Endothelial cell of umbilical vein (primary cell): ENCODE measurements around the gene MNT. TPM values are rescaled to one million over a fixed set of nuclear protein-coding genes. Genes with fewer than 3 reads are reported as not detected.

Experiments used
- BruUV-seq: library from RNA; stranded (reverse); fragments of 400-500 nt; replicated peaks from 2 replicates; lab custom pipeline; 2021; lab: Mats Ljungman, UMichigan
- CTCF ChIA-PET: fragments of 300-600, 350-600 bp; sonication (Branson Sonifier 250); formaldehyde crosslinking; loops from one replicate; lab custom pipeline; 2021; ENCODE audit warnings: antibody characterized with exemption, inconsistent platforms; lab: Charles Lee
- POLR2A ChIA-PET: fragments of 300-600, 350-600 bp; sonication (Branson Sonifier 250); formaldehyde crosslinking; loops from one replicate; lab custom pipeline; 2021; ENCODE audit warnings: antibody characterized with exemption, inconsistent platforms; lab: Charles Lee
- DNase-seq: peaks from one replicate; pipeline ENCODE4 v3.0.0-alpha.2; 2011; ENCODE audit warnings: low read depth, low spot score
- FAIRE-seq: peaks from 2 replicates; lab custom pipeline; 2011; peaks lifted over from hg19 to GRCh38; lab: Jason Lieb, UNC
- H2AFZ ChIP-seq: 2 replicates; pipeline ENCODE4 v1.6.0; 2012; ENCODE audit warnings: low read depth, low read length, control low read depth, inconsistent platforms
- H3K27ac ChIP-seq: 2 replicates; pipeline ENCODE4 v1.5.1; 2011; ENCODE audit warnings: low read depth, mild to moderate bottlenecking, control low read depth, low read length, moderate library complexity; ENCODE audit not compliant: insufficient read depth
- H3K27me3 ChIP-seq, 2 experiments: 2 replicates each; pipeline versions ENCODE4 v1.6.0 to v1.6.1; 2011; ENCODE audit warnings: low read length in 2 of 2, mixed read lengths in 1 of 2; ENCODE audit not compliant: control insufficient read depth in 2 of 2, insufficient read depth in 2 of 2
- H3K36me3 ChIP-seq, 2 experiments: 2 replicates in 1 of 2; 3 replicates in 1 of 2; pipeline ENCODE4 v1.5.1; 2011; ENCODE audit warnings: low read length in 2 of 2, mild to moderate bottlenecking in 1 of 2, moderate library complexity in 1 of 2; ENCODE audit not compliant: control insufficient read depth in 2 of 2, insufficient read depth in 2 of 2; ENCODE audit errors: extremely low read depth in 1 of 2
- H3K4me1 ChIP-seq: 3 replicates; pipeline ENCODE4 v1.5.1; 2011; ENCODE audit warnings: mild to moderate bottlenecking, low read length; ENCODE audit not compliant: control insufficient read depth, insufficient read depth; ENCODE audit errors: extremely low read depth
- H3K4me2 ChIP-seq: 2 replicates; pipeline ENCODE4 v1.6.1; 2011; ENCODE audit warnings: low read length, control low read depth, mixed read lengths; ENCODE audit not compliant: insufficient read depth
- H3K4me3 ChIP-seq, 3 experiments: fragments of 200-600 bp in 1 of 3; sonication (generic), shearing (Covaris generic) in 1 of 3; replicated peaks in 1 of 3; 2 replicates each; pipeline ENCODE4 v1.5.1; 2011 to 2016; ENCODE audit warnings: control low read depth in 3 of 3, low read length in 3 of 3, mild to moderate bottlenecking in 2 of 3, inconsistent platforms in 1 of 3, low read depth in 1 of 3, moderate library complexity in 1 of 3; ENCODE audit not compliant: insufficient read depth in 1 of 3
- H3K79me2 ChIP-seq: 2 replicates; pipeline ENCODE4 v1.6.0; 2012; ENCODE audit warnings: low read length, inconsistent platforms; ENCODE audit not compliant: control insufficient read depth, insufficient read depth
- H3K9ac ChIP-seq: replicated peaks from 2 replicates; pipeline ENCODE3; 2011; ENCODE audit warnings: low read length, control low read depth; ENCODE audit not compliant: insufficient read depth; ENCODE audit errors: extremely low read depth
- H3K9me1 ChIP-seq: replicated peaks from 3 replicates; pipeline ENCODE4 v1.6.0; 2011; ENCODE audit warnings: mild to moderate bottlenecking, low read length; ENCODE audit not compliant: control insufficient read depth, insufficient read depth; ENCODE audit errors: extremely low read depth
- H3K9me3 ChIP-seq: replicated peaks from 2 replicates; pipeline ENCODE4 v1.5.1; 2012; ENCODE audit warnings: low read length, inconsistent platforms; ENCODE audit not compliant: control insufficient read depth, insufficient read depth
- H4K20me1 ChIP-seq: replicated peaks from 2 replicates; pipeline ENCODE3; 2011; ENCODE audit warnings: mild to moderate bottlenecking, low read length; ENCODE audit not compliant: control insufficient read depth, insufficient read depth; ENCODE audit errors: extremely low read depth
- CTCF ChIP-seq, 2 donors: IDR thresholded peaks; 1 replicate in 1 of 2; 2 replicates in 1 of 2; pipeline ENCODE4 v1.5.1; 2011; ENCODE audit warnings: low read length in 2 of 2, mild to moderate bottlenecking in 2 of 2, moderate library complexity in 2 of 2, control low read depth in 1 of 2, inconsistent platforms in 1 of 2, low read depth in 1 of 2; ENCODE audit not compliant: insufficient read depth in 1 of 2; ENCODE audit errors: extremely low read depth in 1 of 2
- EZH2 ChIP-seq: IDR thresholded peaks from 2 replicates; pipeline ENCODE4 v1.6.1; 2012; ENCODE audit warnings: borderline replicate concordance, low read depth, mild to moderate bottlenecking, moderate library complexity, low read length, inconsistent platforms; ENCODE audit not compliant: severe bottlenecking
- FOS ChIP-seq: IDR thresholded peaks from 2 replicates; pipeline ENCODE4 v1.6.1; 2011; ENCODE audit warnings: mild to moderate bottlenecking, low read length, moderate library complexity, borderline replicate concordance; ENCODE audit not compliant: insufficient read depth
- GATA2 ChIP-seq: IDR thresholded peaks from 2 replicates; pipeline ENCODE4 v1.7.0; 2011; ENCODE audit warnings: low read depth, mild to moderate bottlenecking, moderate library complexity, mixed read lengths, low read length; ENCODE audit not compliant: insufficient read length, insufficient read depth
- JUN ChIP-seq: IDR thresholded peaks from 2 replicates; pipeline ENCODE4 v1.6.1; 2011; ENCODE audit warnings: borderline replicate concordance, low read depth; ENCODE audit not compliant: insufficient read length, insufficient read depth
- MYC ChIP-seq: IDR thresholded peaks from one replicate; pipeline ENCODE4 v1.6.1; 2011; ENCODE audit warnings: mild to moderate bottlenecking, low read depth, low read length
- POLR2A ChIP-seq: IDR thresholded peaks from 2 replicates; pipeline ENCODE4 v1.6.1; 2012; ENCODE audit warnings: low read depth, mild to moderate bottlenecking, control low read depth, low read length
- dilution Hi-C: fragments of 300-500 bp; cut with MboI; formaldehyde crosslinking; loops from one replicate; pipeline ENCODE4 v1.15.0; 2019; ENCODE audit warnings: low sequenced_read_pairs; ENCODE audit not compliant: extremely low pct_ligation_motif_present
- intact Hi-C: fragments of 100-400 bp; cut with micrococcal nuclease; formaldehyde crosslinking; loops from one replicate; pipeline ENCODE4 v1.10.0; 2022
- polyA plus RNA-seq, 4 experiments: library from polyadenylated mRNA; depleted of rRNA in 3 of 4; stranded (reverse) in 3 of 4; unstranded in 1 of 4; fragments of >200 nt; gene quantifications; 2 replicates each; pipeline versions ENCODE4 v1.2.1 to v1.2.3, GENCODE V29; 2011 to 2012; ENCODE audit warnings: missing spikeins in 1 of 4
- total RNA-seq: library from RNA; stranded (reverse); gene quantifications from 2 replicates; pipeline ENCODE4 v1.2.3, GENCODE V29; 2021
- TF ChIP-seq, protein P1 (sequence below): IDR thresholded peaks from 2 replicates; pipeline ENCODE4 v1.6.1; 2011; ENCODE audit not compliant: insufficient read depth, insufficient read length

MNT gene
- total and polyA plus RNA-seq, 2 donors (not counting 3 experiments of a cell fraction or from before 2014, with no cell fraction given): 4.1 to 21.6 TPM

GRCh38 chr17:2438823-2439222 is 38.0 kb upstream of the MNT start:
- Histone ChIP-seq H3K4me3 (no peak overlapping the region), H4K20me1 (no peaks in the 10 kb centered on the region), H3K27ac (no peak overlapping the region), H3K4me2 (no peak overlapping the region), H3K4me1 (no peaks in the 10 kb centered on the region), H3K9ac (no peak overlapping the region), H3K9me1 (no peaks in the 10 kb centered on the region), H3K27me3 (no peaks in the 10 kb centered on the region), H2AFZ (no peak overlapping the region), H3K79me2 (no peaks in the 10 kb centered on the region), H3K36me3 (peaks cover 6 to 10% of the 10 kb centered on the region in 2 experiments), H3K9me3 (no peaks in the 10 kb centered on the region)
- intact Hi-C loops (no loop called here), dilution Hi-C loops (no loop called here)
- FAIRE-seq: no peak
- DNase-seq: no peak
- TF ChIP-seq FOS (no peak), JUN (no peak), GATA2 (no peak), MYC (no peak), EZH2 (no peak), POLR2A (no peak)
- TF ChIP-seq, protein P1, sequence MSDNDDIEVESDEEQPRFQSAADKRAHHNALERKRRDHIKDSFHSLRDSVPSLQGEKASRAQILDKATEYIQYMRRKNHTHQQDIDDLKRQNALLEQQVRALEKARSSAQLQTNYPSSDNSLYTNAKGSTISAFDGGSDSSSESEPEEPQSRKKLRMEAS: no peak
- no TSS peak for BruUV-seq
- ChIA-PET POLR2A (no interaction called here), CTCF (interaction anchor here (1.9 kb wide), 1 partner anchor 23 kb away, joined by 9 read pairs; no protein-coding TSS in a partner anchor)

GRCh38 chr17:2436316-2436905 is 35.6 kb upstream of the MNT start:
- dilution Hi-C loops (no loop called here), intact Hi-C loops (no loop called here)
- Histone ChIP-seq H3K27ac (no peak overlapping the region), H3K4me2 (no peak overlapping the region), H3K9me3 (no peaks in the 10 kb centered on the region), H3K9ac (no peak overlapping the region), H3K4me3 (no peak overlapping the region), H3K79me2 (no peaks in the 10 kb centered on the region), H3K9me1 (no peaks in the 10 kb centered on the region), H3K4me1 (no peaks in the 10 kb centered on the region), H2AFZ (no peak overlapping the region), H3K27me3 (no peaks in the 10 kb centered on the region), H4K20me1 (no peaks in the 10 kb centered on the region), H3K36me3 (peaks cover 8 to 13% of the 10 kb centered on the region in 2 experiments)
- POLR2A ChIA-PET: no interaction called here
- DNase-seq (no peak), FAIRE-seq (no peak)
- no TSS peak for BruUV-seq
- CTCF ChIA-PET: interaction anchor here (1.4 kb wide), 1 partner anchor 20 kb away, joined by 5 read pairs; no protein-coding TSS in a partner anchor
- TF ChIP-seq JUN: no peak
- TF ChIP-seq CTCF (IDR thresholded peaks at IDR 0.05; ENCODE audit: extremely low read depth in 1 of 2, insufficient read depth in 1 of 2, low read depth in 1 of 2, low read length in 2 of 2): no peak
- no peak for TF ChIP-seq FOS
- TF ChIP-seq POLR2A: no peak
- no peak for TF ChIP-seq EZH2
- no peak for TF ChIP-seq GATA2
